Measurements from ENCODE around the gene RECK.
"Not testable (repeated sequence)": the region's sequence is repeated elsewhere in the genome, so short reads cannot be mapped to it uniquely, and the experiment has no call there.

RECK gene

DNA sequence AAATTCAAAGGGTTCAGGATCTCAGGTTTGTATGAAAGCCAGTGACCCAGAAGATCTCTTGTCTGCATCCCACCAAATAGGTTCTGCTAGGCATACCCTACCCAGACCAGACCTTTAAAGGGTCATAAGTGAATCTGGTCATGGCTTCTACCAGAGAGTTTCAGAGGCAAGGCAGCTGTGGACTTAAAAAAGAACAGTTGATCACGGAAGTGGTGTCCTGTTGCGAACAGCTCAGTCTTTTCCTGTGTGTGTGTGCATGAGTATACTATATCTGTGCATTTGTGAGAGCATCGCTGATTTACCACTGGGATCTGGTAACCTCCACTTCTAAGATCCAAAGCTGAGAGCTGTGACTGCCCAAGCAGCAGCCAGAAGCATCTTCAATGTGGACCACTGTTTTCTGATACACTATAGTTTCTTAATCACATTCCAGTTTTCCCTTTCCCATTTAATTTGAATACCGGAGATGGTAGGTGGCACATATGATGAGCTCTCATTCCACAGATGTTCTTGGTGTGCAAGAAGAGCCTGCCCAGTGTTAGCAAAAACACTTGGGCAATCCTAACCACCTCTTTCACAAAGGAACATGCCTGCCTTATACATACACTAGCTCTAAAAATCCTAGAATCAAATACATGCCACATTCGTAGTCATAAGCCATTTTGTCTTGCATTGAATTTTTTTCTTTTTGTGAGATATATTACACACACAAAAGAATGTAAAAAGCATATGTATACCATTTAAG is 42.6 kb upstream of the RECK start:
- Histone ChIP-seq H3K27ac (ENCODE audit: low read length) (no peak overlapping the region), H3K79me2 (ENCODE audit: low read length) (no peaks in the 10 kb centered on the region), H3K9ac (ENCODE audit: low read length) (no peak overlapping the region), H3K9me2 (replicated peaks; ENCODE audit: insufficient read depth, low read length) (no peaks in the 10 kb centered on the region), H3K9me3 (replicated peaks; ENCODE audit: insufficient read depth, low read length) (no peaks in the 10 kb centered on the region), H3K27me3 (replicated peaks; ENCODE audit: insufficient read depth, low read length) (no peaks in the 10 kb centered on the region), H3K4me3 (ENCODE audit: low read length) (no peak overlapping the region), H2AFZ (ENCODE audit: low read length) (no peak overlapping the region), H3K4me1 (ENCODE audit: low read length) (peaks cover 24% of the 10 kb centered on the region), H3K4me2 (ENCODE audit: low read depth, low read length) (peak overlapping the region; percentile 5; the same call in 1 of the 2 replicates), H3K36me3 (replicated peaks; ENCODE audit: insufficient read depth, low read length) (no peaks in the 10 kb centered on the region), H3F3A (ENCODE audit: insufficient read depth, low read length) (peaks cover 9% of the 10 kb centered on the region; the same call in 1 of the 2 replicates), H4K20me1 (ENCODE audit: insufficient read depth, low read length) (no peaks in the 10 kb centered on the region)
- no peak for TF ChIP-seq CTCF (IDR thresholded peaks at IDR 0.05; ENCODE audit: low read length)
- TF ChIP-seq EZH2 (optimal IDR thresholded peaks at IDR 0.05; ENCODE audit: low read depth, low read length): no peak
- TF ChIP-seq EZH2phosphoT487 (IDR thresholded peaks at IDR 0.05; ENCODE audit: low read length): no peak
- peak; percentile 55 for DNase-seq

- no peaks in the 10 kb centered on the region for H4K20me1 ChIP-seq (ENCODE audit: insufficient read depth, low read length)
- H3K79me2 ChIP-seq (ENCODE audit: low read length): no peaks in the 10 kb centered on the region
- no peak for TF ChIP-seq EZH2phosphoT487 (IDR thresholded peaks at IDR 0.05; ENCODE audit: low read length)
- TF ChIP-seq CTCF (IDR thresholded peaks at IDR 0.05; ENCODE audit: low read length): no peak
- no peak for TF ChIP-seq EZH2 (optimal IDR thresholded peaks at IDR 0.05; ENCODE audit: low read depth, low read length)
- no peaks in the 10 kb centered on the region for H3K9me3 ChIP-seq (replicated peaks; ENCODE audit: insufficient read depth, low read length)
- no peaks in the 10 kb centered on the region for H3K27me3 ChIP-seq (replicated peaks; ENCODE audit: insufficient read depth, low read length)
- DNase-seq: no peak
- no peak overlapping the region for H3K4me2 ChIP-seq (ENCODE audit: low read depth, low read length)
- H3F3A ChIP-seq (ENCODE audit: insufficient read depth, low read length): peaks cover 9% of the 10 kb centered on the region; the same call in 1 of the 2 replicates
- H3K9ac ChIP-seq (ENCODE audit: low read length): no peak overlapping the region
- no peaks in the 10 kb centered on the region for H3K36me3 ChIP-seq (replicated peaks; ENCODE audit: insufficient read depth, low read length)
- H2AFZ ChIP-seq (ENCODE audit: low read length): no peak overlapping the region
- H3K4me3 ChIP-seq (ENCODE audit: low read length): no peak overlapping the region
- no peaks in the 10 kb centered on the region for H3K9me2 ChIP-seq (replicated peaks; ENCODE audit: insufficient read depth, low read length)
- no peak overlapping the region for H3K27ac ChIP-seq (ENCODE audit: low read length)
- peaks cover 24% of the 10 kb centered on the region for H3K4me1 ChIP-seq (ENCODE audit: low read length)
These were observed 41.8 kb upstream of the RECK start for GRCh38 chr9:35994959-35995358.

- H3K4me2 ChIP-seq (ENCODE audit: low read depth, low read length): peak overlapping the region; percentile 47; the same call in 1 of the 2 replicates
- H2AFZ ChIP-seq (ENCODE audit: low read length): peak overlapping the region; percentile 25; the same call in 1 of the 2 replicates
These were observed 40.2 kb upstream of the RECK start for GRCh38 chr9:35996358-35996970.

DNA sequence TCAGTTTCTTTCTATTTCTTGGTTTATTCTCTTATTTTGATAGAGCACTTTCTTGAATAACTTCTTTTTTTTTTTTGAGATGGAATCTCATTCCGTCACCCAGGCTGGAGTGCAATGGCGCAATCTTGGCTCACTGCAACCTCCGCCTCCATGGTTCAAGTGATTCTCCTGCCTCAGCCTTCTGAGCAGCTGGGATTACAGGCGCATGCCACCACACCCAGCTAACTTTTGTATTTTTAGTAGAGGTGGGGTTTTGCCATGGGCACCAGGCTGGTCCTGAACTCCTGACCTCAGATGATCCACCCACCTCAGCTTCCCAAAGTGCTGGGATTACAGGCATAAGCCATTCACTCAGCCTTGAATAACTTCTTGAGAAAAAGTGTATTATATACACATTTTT is 39.7 kb upstream of the RECK start:
- not testable (repeated sequence) for H3K9me3 ChIP-seq (replicated peaks; ENCODE audit: insufficient read depth, low read length); H3K4me3 ChIP-seq (ENCODE audit: low read length); H3K27me3 ChIP-seq (replicated peaks; ENCODE audit: insufficient read depth, low read length); H4K20me1 ChIP-seq (ENCODE audit: insufficient read depth, low read length); H3K9me2 ChIP-seq (replicated peaks; ENCODE audit: insufficient read depth, low read length); H3K27ac ChIP-seq (ENCODE audit: low read length); H3K79me2 ChIP-seq (ENCODE audit: low read length); H2AFZ ChIP-seq (ENCODE audit: low read length); DNase-seq; H3F3A ChIP-seq (ENCODE audit: insufficient read depth, low read length); H3K9ac ChIP-seq (ENCODE audit: low read length); H3K36me3 ChIP-seq (replicated peaks; ENCODE audit: insufficient read depth, low read length)
- Histone ChIP-seq H3K4me2 (ENCODE audit: low read depth, low read length) (peak overlapping the region; percentile 47; the same call in 1 of the 2 replicates), H3K4me1 (ENCODE audit: low read length) (peaks cover 24% of the 10 kb centered on the region)

More at GRCh38 chr9:35996358-35996970, 40.2 kb upstream of the RECK start:
- peak overlapping the region; percentile 48; the same call in 1 of the 2 replicates for H3K27ac ChIP-seq (ENCODE audit: low read length)
- H3F3A ChIP-seq (ENCODE audit: insufficient read depth, low read length): peaks cover 9% of the 10 kb centered on the region; the same call in 1 of the 2 replicates
- no peaks in the 10 kb centered on the region for H3K27me3 ChIP-seq (replicated peaks; ENCODE audit: insufficient read depth, low read length)
- H3K9ac ChIP-seq (ENCODE audit: low read length): no peak overlapping the region
- no peak overlapping the region for H3K4me3 ChIP-seq (ENCODE audit: low read length)
- DNase-seq: peak; percentile 59
- no peaks in the 10 kb centered on the region for H3K36me3 ChIP-seq (replicated peaks; ENCODE audit: insufficient read depth, low read length)
- H3K9me2 ChIP-seq (replicated peaks; ENCODE audit: insufficient read depth, low read length): no peaks in the 10 kb centered on the region
- TF ChIP-seq CTCF (IDR thresholded peaks at IDR 0.05; ENCODE audit: low read length) (no peak), EZH2 (optimal IDR thresholded peaks at IDR 0.05; ENCODE audit: low read depth, low read length) (no peak), EZH2phosphoT487 (IDR thresholded peaks at IDR 0.05; ENCODE audit: low read length) (no peak)
- H4K20me1 ChIP-seq (ENCODE audit: insufficient read depth, low read length): no peaks in the 10 kb centered on the region
- no peaks in the 10 kb centered on the region for H3K9me3 ChIP-seq (replicated peaks; ENCODE audit: insufficient read depth, low read length)
- H3K4me1 ChIP-seq (ENCODE audit: low read length): peaks cover 24% of the 10 kb centered on the region
- no peaks in the 10 kb centered on the region for H3K79me2 ChIP-seq (ENCODE audit: low read length)

All from MM.1S (cell line).